CD14-positive monocyte (primary cell): ENCODE results near the gene ECEL1. TPM values are rescaled to one million over a fixed set of nuclear protein-coding genes. Genes with fewer than 3 reads are reported as not detected.

Experiments used
- DNase-seq, 3 donors: peaks; one replicate each; pipeline ENCODE4 v3.0.0-alpha.2; 2011 to 2022
- H2AFZ ChIP-seq: 2 replicates; pipeline ENCODE4 v1.6.0; 2012; ENCODE audit warnings: mild to moderate bottlenecking, low read depth, low read length, inconsistent platforms; ENCODE audit not compliant: insufficient read depth, poor library complexity, severe bottlenecking
- H3K27ac ChIP-seq, 2 donors: 1 replicate in 1 of 2; 2 replicates in 1 of 2; pipeline ENCODE4 v1.5.1; 2012 to 2013; ENCODE audit warnings: low read length in 2 of 2, control low read depth in 1 of 2, inconsistent platforms in 1 of 2, low read depth in 1 of 2, mild to moderate bottlenecking in 1 of 2
- H3K27me3 ChIP-seq, 2 donors: one replicate each; pipeline versions ENCODE4 v1.6.0 to v1.6.1; 2011 to 2013; ENCODE audit warnings: low read length in 2 of 2; ENCODE audit not compliant: control insufficient read depth in 2 of 2, insufficient read depth in 2 of 2
- H3K36me3 ChIP-seq, 2 donors: replicated peaks in 1 of 2; 1 replicate in 1 of 2; 2 replicates in 1 of 2; pipeline versions ENCODE4 v1.5.1 to v1.6.1; 2012 to 2013; ENCODE audit warnings: low read length in 2 of 2, control low read depth in 1 of 2, inconsistent platforms in 1 of 2, mild to moderate bottlenecking in 1 of 2; ENCODE audit not compliant: insufficient read depth in 2 of 2, control insufficient read depth in 1 of 2
- H3K4me1 ChIP-seq, 2 donors: 1 replicate in 1 of 2; 2 replicates in 1 of 2; pipeline versions ENCODE4 v1.5.1 to v1.6.1; 2012 to 2013; ENCODE audit warnings: low read length in 2 of 2, control low read depth in 1 of 2, inconsistent platforms in 1 of 2, mild to moderate bottlenecking in 1 of 2, moderate library complexity in 1 of 2; ENCODE audit not compliant: insufficient read depth in 2 of 2, control insufficient read depth in 1 of 2
- H3K4me2 ChIP-seq: replicated peaks from 2 replicates; pipeline ENCODE3; 2012; ENCODE audit warnings: low read length, moderate library complexity, mild to moderate bottlenecking; ENCODE audit not compliant: poor library complexity, severe bottlenecking; ENCODE audit errors: extremely low read depth
- H3K4me3 ChIP-seq, 3 experiments: fragments of 200-600 bp in 1 of 3; sonication (generic) in 1 of 3; replicated peaks in 1 of 3; 1 replicate in 2 of 3; 2 replicates in 1 of 3; pipeline ENCODE4 v1.5.1; 2011 to 2013; ENCODE audit warnings: low read length in 3 of 3, mild to moderate bottlenecking in 3 of 3, control low read depth in 2 of 3, low read depth in 2 of 3, inconsistent platforms in 1 of 3, moderate library complexity in 1 of 3
- H3K79me2 ChIP-seq: 2 replicates; pipeline ENCODE4 v1.6.0; 2012; ENCODE audit warnings: mild to moderate bottlenecking, control low read depth, inconsistent platforms, low read length, moderate library complexity; ENCODE audit not compliant: insufficient read depth
- H3K9ac ChIP-seq: 2 replicates; pipeline ENCODE4 v1.6.0; 2017; ENCODE audit warnings: low read length, mild to moderate bottlenecking; ENCODE audit not compliant: insufficient read depth, poor library complexity, severe bottlenecking
- H3K9me3 ChIP-seq, 2 donors: replicated peaks in 1 of 2; 1 replicate in 1 of 2; 2 replicates in 1 of 2; pipeline versions ENCODE4 v1.5.1 to v1.6.1; 2012 to 2013; ENCODE audit warnings: low read length in 2 of 2, control low read depth in 1 of 2; ENCODE audit not compliant: control insufficient read depth in 1 of 2, insufficient read depth in 1 of 2
- H4K20me1 ChIP-seq: 2 replicates; pipeline ENCODE4 v1.6.0; 2012; ENCODE audit warnings: mild to moderate bottlenecking, low read length, control low read depth, moderate library complexity; ENCODE audit not compliant: insufficient read depth
- H3K27ac Mint-ChIP-seq, 7 donors: one replicate each; pipeline ENCODE4 v1.8.0; 2020; ENCODE audit warnings: mild to moderate bottlenecking in 7 of 7, mixed read lengths in 7 of 7, moderate library complexity in 6 of 7, inconsistent platforms in 2 of 7
- H3K27me3 Mint-ChIP-seq, 3 donors: one replicate each; pipeline ENCODE4 v1.8.0; 2021 to 2022; ENCODE audit warnings: low read depth in 3 of 3, mild to moderate bottlenecking in 3 of 3, mixed read lengths in 3 of 3, moderate library complexity in 3 of 3, inconsistent platforms in 1 of 3
- H3K36me3 Mint-ChIP-seq, 2 donors: one replicate each; pipeline ENCODE4 v1.8.0; 2020; ENCODE audit warnings: mixed read lengths in 2 of 2, inconsistent platforms in 1 of 2, mild to moderate bottlenecking in 1 of 2
- H3K4me1 Mint-ChIP-seq: one replicate; pipeline ENCODE4 v1.8.0; 2020; ENCODE audit warnings: mild to moderate bottlenecking, mixed read lengths
- H3K4me3 Mint-ChIP-seq, 2 donors: one replicate each; pipeline ENCODE4 v1.8.0; 2020; ENCODE audit warnings: mild to moderate bottlenecking in 2 of 2, mixed read lengths in 2 of 2, moderate library complexity in 1 of 2
- H3K9me3 Mint-ChIP-seq, 7 donors: one replicate each; pipeline ENCODE4 v1.8.0; 2020 to 2022; ENCODE audit warnings: mixed read lengths in 7 of 7, mild to moderate bottlenecking in 6 of 7, moderate library complexity in 6 of 7, inconsistent platforms in 2 of 7
- CTCF ChIP-seq: fragments of 200-600 bp; IDR thresholded peaks from one replicate; pipeline ENCODE4 v1.8.0; 2022; ENCODE audit warnings: antibody characterized with exemption, mild to moderate bottlenecking
- WGBS: methylation state at CpG from one replicate; pipeline ENCODE4 v1.1.5; 2013; ENCODE audit warnings: missing lambda C conversion rate; ENCODE audit not compliant: insufficient coverage; 5-methylcytosine and 5-hydroxymethylcytosine counted together
- intact Hi-C, 2 donors: fragments of 100-400 bp; cut with micrococcal nuclease; formaldehyde crosslinking; loops; one replicate each; pipeline versions ENCODE4 v1.15.0 to v1.15.1; 2023
- polyA plus RNA-seq, 3 donors: library from polyadenylated mRNA; depleted of rRNA in 1 of 3; unstranded in 2 of 3; stranded (reverse) in 1 of 3; fragments of 300-500 nt in 2 of 3; fragments of >200 nt in 1 of 3; fragmentation: Illumina TruSeq in 2 of 3; gene quantifications; 1 replicate in 2 of 3; 2 replicates in 1 of 3; pipeline ENCODE4 v1.2.3, GENCODE V29; 2012 to 2021

Gene ECEL1
- polyA plus RNA-seq, 3 donors = not detected

- DNase-seq = no peak
- no peak overlapping the region for H3K9ac ChIP-seq
- no peaks in the 10 kb centered on the region for H3K4me1 ChIP-seq
- Mint-ChIP-seq H3K9me3 (peaks cover 0 to 11% (median 6%) of the 10 kb centered on the region in 7 donors), H3K4me3 (no peak overlapping the region), H3K27me3 (peaks cover 17 to 48% (median 24%) of the 10 kb centered on the region in 3 donors), H3K27ac (no peak overlapping the region), H3K4me1 (no peaks in the 10 kb centered on the region), H3K36me3 (no peaks in the 10 kb centered on the region)
- H3K27ac ChIP-seq = no peak overlapping the region
- no peak for TF ChIP-seq CTCF
- intact Hi-C loops = no loop called here
- H3K36me3 ChIP-seq = no peaks in the 10 kb centered on the region
- no peaks in the 10 kb centered on the region for H3K79me2 ChIP-seq
- no peak overlapping the region for H3K4me3 ChIP-seq
- no peak overlapping the region for H3K4me2 ChIP-seq
- H3K9me3 ChIP-seq = peaks cover 4% of the 10 kb centered on the region in 2 donors
- H4K20me1 ChIP-seq = no peaks in the 10 kb centered on the region
- WGBS = 68% methylated on average over 6 of the region's 6 CpGs
- H2AFZ ChIP-seq = no peak overlapping the region
- peaks cover 0 to 18% of the 10 kb centered on the region in 2 donors for H3K27me3 ChIP-seq
Measured at GRCh38 chr2:232473467-232473890, 14.2 kb downstream of the ECEL1 start.

- peak overlapping the region in 1 of 3 experiments; percentile 23 for H3K4me3 ChIP-seq
- H2AFZ ChIP-seq = no peak overlapping the region
- no peak overlapping the region for H3K9ac ChIP-seq
- peak overlapping the region in 1 of 2 donors; percentile 30 for H3K4me3 Mint-ChIP-seq
- no peak overlapping the region for H3K27ac ChIP-seq
- peak overlapping the region; percentile 22 for H3K4me2 ChIP-seq
- peaks cover 0 to 6% of the 10 kb centered on the region in 2 donors for H3K27me3 ChIP-seq
- intact Hi-C loops = no loop called here
- H3K4me1 ChIP-seq = peaks cover 0 to 3% of the 10 kb centered on the region in 2 donors
- TF ChIP-seq CTCF = no peak
- H4K20me1 ChIP-seq = no peaks in the 10 kb centered on the region
- H3K36me3 Mint-ChIP-seq = no peaks in the 10 kb centered on the region
- peaks cover 11 to 36% (median 11%) of the 10 kb centered on the region in 3 donors for H3K27me3 Mint-ChIP-seq
- no peaks in the 10 kb centered on the region for H3K79me2 ChIP-seq
- H3K4me1 Mint-ChIP-seq = peaks cover 6% of the 10 kb centered on the region
- WGBS = 33% methylated on average over 5 of the region's 7 CpGs
- H3K36me3 ChIP-seq = no peaks in the 10 kb centered on the region
- peaks cover 0 to 4% of the 10 kb centered on the region in 2 donors for H3K9me3 ChIP-seq
- H3K27ac Mint-ChIP-seq = peak overlapping the region in 1 of 7 donors; percentile 15
- DNase-seq = peak; percentile 9 to 44 (median 36)
- H3K9me3 Mint-ChIP-seq = peaks cover 2 to 17% (median 8%) of the 10 kb centered on the region in 7 donors
Measured at GRCh38 chr2:232466221-232466620, 21.4 kb downstream of the ECEL1 start.
